Erythroblast (primary cell): ENCODE results near the gene MOGAT1.

ENCODE experiments used
- GATA1 ChIP-seq: IDR thresholded peaks from 2 replicates; pipeline ENCODE4 v1.6.1; 2011; ENCODE audit warnings: low read depth, mild to moderate bottlenecking, control low read depth, low read length, moderate library complexity
- POLR2A ChIP-seq: IDR thresholded peaks from 2 replicates; pipeline ENCODE4 v1.6.1; 2011; ENCODE audit warnings: mild to moderate bottlenecking, low read length

DNA sequence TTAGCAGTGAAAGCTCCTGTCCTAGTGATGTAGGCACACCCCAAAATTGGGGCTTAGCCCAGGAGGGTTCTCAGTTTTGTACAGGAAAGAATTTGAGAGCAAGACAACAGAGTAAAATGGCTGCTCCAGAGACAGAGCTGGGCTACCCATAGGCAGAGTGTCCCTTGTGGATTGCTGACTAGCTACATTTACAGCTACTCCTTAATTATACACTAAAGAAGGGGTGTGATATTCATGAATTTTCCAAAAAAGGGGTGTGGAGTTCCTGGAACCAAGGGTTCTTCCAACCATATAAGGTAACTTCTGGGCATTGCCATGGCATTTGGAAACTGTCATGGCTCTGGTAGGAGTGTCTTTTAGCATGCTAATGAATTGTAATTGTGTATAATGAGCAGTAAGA is 52.8 kb downstream of the MOGAT1 start:
- TF ChIP-seq POLR2A (no peak), GATA1 (no peak)
